Spleen (tissue), 11 donors: ENCODE data around the gene ADGRL3. TPM values are rescaled to one million over a fixed set of nuclear protein-coding genes. Genes with fewer than 3 reads are reported as not detected.
A peak's percentile ranks its signal among the peaks of the same experiment; 100 is the strongest.

ENCODE experiments used
- DNase-seq: peaks from one replicate; pipeline ENCODE4 v3.0.0-alpha.2; 2020
- H3K27ac ChIP-seq, 8 donors: fragments of 200-600 bp; sonication (generic) in 7 of 8; 1 replicate in 4 of 8; 2 replicates in 4 of 8; pipeline versions ENCODE4 v1.5.0 to v1.8.0; 2016 to 2021; ENCODE audit warnings: inconsistent platforms in 4 of 8, mild to moderate bottlenecking in 4 of 8, moderate library complexity in 1 of 8
- H3K27me3 ChIP-seq, 7 donors: fragments of 200-600 bp; sonication (generic) in 6 of 7; replicated peaks in 1 of 7; 1 replicate in 4 of 7; 2 replicates in 3 of 7; pipeline versions ENCODE4 v1.5.0 to v1.8.0; 2016 to 2021; ENCODE audit warnings: inconsistent platforms in 3 of 7, mild to moderate bottlenecking in 1 of 7
- H3K36me3 ChIP-seq, 6 donors: fragments of 200-600 bp; sonication (generic) in 5 of 6; 1 replicate in 4 of 6; 2 replicates in 2 of 6; pipeline versions ENCODE4 v1.5.0 to v1.8.0; 2016 to 2021; ENCODE audit warnings: inconsistent platforms in 2 of 6
- H3K4me1 ChIP-seq, 6 donors: fragments of 200-600 bp; sonication (generic) in 5 of 6; 1 replicate in 3 of 6; 2 replicates in 3 of 6; pipeline versions ENCODE4 v1.5.0 to v1.8.0; 2016 to 2021; ENCODE audit warnings: inconsistent platforms in 3 of 6
- H3K4me3 ChIP-seq, 8 donors: fragments of 200-600 bp; sonication (generic) in 7 of 8; 1 replicate in 4 of 8; 2 replicates in 4 of 8; pipeline versions ENCODE4 v1.5.0 to v1.8.0; 2016 to 2021; ENCODE audit warnings: inconsistent platforms in 4 of 8, mild to moderate bottlenecking in 4 of 8, moderate library complexity in 2 of 8
- H3K9me3 ChIP-seq, 8 donors: fragments of 200-600 bp; sonication (generic) in 7 of 8; 1 replicate in 4 of 8; 2 replicates in 4 of 8; pipeline versions ENCODE4 v1.5.0 to v1.8.0; 2016 to 2021; ENCODE audit warnings: inconsistent platforms in 4 of 8
- CTCF ChIP-seq, 11 experiments: fragments of 200-600 bp in 7 of 11; fragments of 450-650 bp in 4 of 11; sonication (generic) in 4 of 11; IDR thresholded peaks in 8 of 11; conservative IDR thresholded peaks in 3 of 11; 1 replicate in 7 of 11; 2 replicates in 4 of 11; pipeline versions ENCODE4 v1.4.0 to v1.8.0; 2016 to 2021; ENCODE audit warnings: antibody characterized with exemption in 11 of 11, inconsistent platforms in 4 of 11, mild to moderate bottlenecking in 1 of 11
- POLR2A ChIP-seq, 3 donors: fragments of 450-650 bp; IDR thresholded peaks; one replicate each; pipeline ENCODE4 v1.5.1; 2017; ENCODE audit warnings: antibody characterized with exemption in 3 of 3, mild to moderate bottlenecking in 1 of 3
- POLR2AphosphoS5 ChIP-seq, 3 donors: sonication (generic); formaldehyde crosslinking; IDR thresholded peaks; one replicate each; pipeline ENCODE4 v1.5.1; 2017; ENCODE audit warnings: antibody characterized with exemption in 3 of 3
- WGBS, 5 donors: extraction: QIAGEN DNeasy Blood & Tissue Kit in 3 of 5; methylation state at CpG; one replicate each; pipeline versions ENCODE4 v1.1.5 to v1.1.7; 2013 to 2018; 5-methylcytosine and 5-hydroxymethylcytosine counted together
- intact Hi-C: fragments of 100-400 bp; cut with DNase I; formaldehyde crosslinking; loops from one replicate; pipeline ENCODE4 v1.15.0; 2023; ENCODE audit warnings: low total_unique reads
- polyA plus RNA-seq, 3 donors: library from polyadenylated mRNA; stranded (reverse); fragments of 200-250 nt; gene quantifications; one replicate each; pipeline ENCODE4 v1.2.1, GENCODE V29; 2013
- total RNA-seq, 7 donors: library from RNA; depleted of rRNA in 3 of 7; stranded (reverse); fragments of >200 nt in 3 of 7; fragmentation: NEBNext Ultra II Directional in 4 of 7; extraction: Animal tissue kit (Norgen Biotek cat#: 25700) in 4 of 7; gene quantifications; one replicate each; pipeline versions ENCODE4 v1.1.0 to v1.2.1, GENCODE V29; 2016 to 2021
- donor health status: healthy with polysubstance abuse.
- donor health status: DM: no; HTN: no; CAD: no; lungs with moderate emphysema.
- donor health status: DM: no; HTN: no; CAD: no.
- donor health status: Bipolar disorder and iron deficiency.
- donor health status: healthy.
- donor health status: DM: no; HTN: no; CAD: no.
- donor health status: DM: yes; HTN: yes; CAD: no.

The ADGRL3 gene
- total and polyA plus RNA-seq, 10 donors = 0.09 to 0.92 (median 0.46) TPM; not detected in 1

- intact Hi-C loops = no loop called here
- WGBS, 5 donors = 76 to 89% (median 88%) methylated on average over 1 of the region's 1 CpG
- Histone ChIP-seq H3K9me3 (no peaks in the 10 kb centered on the region), H3K27me3 (peaks cover 0 to 11% (median 3%) of the 10 kb centered on the region in 7 donors), H3K27ac (no peak overlapping the region), H3K4me1 (no peaks in the 10 kb centered on the region), H3K4me3 (no peak overlapping the region), H3K36me3 (no peaks in the 10 kb centered on the region)
- no peak for DNase-seq
- no peak for TF ChIP-seq CTCF (IDR thresholded peaks at IDR 0.05 in 8 of 11, conservative IDR thresholded peaks at IDR 0.05 in 3 of 11)
- no peak for TF ChIP-seq POLR2AphosphoS5 (IDR thresholded peaks at IDR 0.05)
- no peak for TF ChIP-seq POLR2A (IDR thresholded peaks at IDR 0.05)
These were observed 5.6 kb upstream of the ADGRL3 start for GRCh38 chr4:61194571-61194970.

- H3K36me3 ChIP-seq = no peaks in the 10 kb centered on the region
- H3K27ac ChIP-seq = no peak overlapping the region
- WGBS, 5 donors = 78 to 93% (median 87%) methylated on average over 1 of the region's 1 CpG
- no peak for TF ChIP-seq CTCF (IDR thresholded peaks at IDR 0.05 in 8 of 11, conservative IDR thresholded peaks at IDR 0.05 in 3 of 11)
- TF ChIP-seq POLR2AphosphoS5 (IDR thresholded peaks at IDR 0.05) = no peak
- no peak for TF ChIP-seq POLR2A (IDR thresholded peaks at IDR 0.05)
- no peak for DNase-seq
- peaks cover 2 to 17% (median 8%) of the 10 kb centered on the region in 7 donors for H3K27me3 ChIP-seq
- peaks cover 0 to 2% (median under 1%) of the 10 kb centered on the region in 6 donors for H3K4me1 ChIP-seq
- intact Hi-C loops = no loop called here
- peaks cover 0 to 2% (median 0%) of the 10 kb centered on the region in 8 donors for H3K9me3 ChIP-seq
- H3K4me3 ChIP-seq = no peak overlapping the region
These were observed 5.0 kb upstream of the ADGRL3 start for GRCh38 chr4:61195101-61195500.

- Histone ChIP-seq H3K27ac (no peak overlapping the region), H3K27me3 (peaks cover 8 to 53% (median 35%) of the 10 kb centered on the region in 7 donors), H3K4me1 (peaks cover 0 to 31% (median 6%) of the 10 kb centered on the region in 6 donors), H3K36me3 (no peaks in the 10 kb centered on the region), H3K9me3 (peaks cover 0 to 14% (median 0%) of the 10 kb centered on the region in 8 donors), H3K4me3 (no peak overlapping the region)
- 94 to 98% (median 96%) methylated on average over 1 of the region's 1 CpG for WGBS, 5 donors
- DNase-seq = no peak
- intact Hi-C loops = no loop called here
- TF ChIP-seq POLR2AphosphoS5 (IDR thresholded peaks at IDR 0.05) (no peak), CTCF (IDR thresholded peaks at IDR 0.05 in 8 of 11, conservative IDR thresholded peaks at IDR 0.05 in 3 of 11) (no peak), POLR2A (IDR thresholded peaks at IDR 0.05) (no peak)
These were observed 1.4 kb upstream of the ADGRL3 start for GRCh38 chr4:61198686-61199085.

- peaks cover 8 to 63% (median 35%) of the 10 kb centered on the region in 7 donors for H3K27me3 ChIP-seq
- intact Hi-C loops = no loop called here
- TF ChIP-seq POLR2AphosphoS5 (IDR thresholded peaks at IDR 0.05) = no peak
- no peak for TF ChIP-seq POLR2A (IDR thresholded peaks at IDR 0.05)
- no peak for TF ChIP-seq CTCF (IDR thresholded peaks at IDR 0.05 in 8 of 11, conservative IDR thresholded peaks at IDR 0.05 in 3 of 11)
- peak overlapping the region in 5 of 8 donors; percentile 13 to 60 (median 28) for H3K4me3 ChIP-seq
- DNase-seq = no peak
- WGBS, 5 donors = 3 to 12% (median 5%) methylated on average over 8 to 9 of the region's 9 CpGs
- H3K4me1 ChIP-seq = peaks cover 0 to 31% (median 6%) of the 10 kb centered on the region in 6 donors
- H3K9me3 ChIP-seq = peaks cover 0 to 14% (median 0%) of the 10 kb centered on the region in 8 donors
- no peaks in the 10 kb centered on the region for H3K36me3 ChIP-seq
- no peak overlapping the region for H3K27ac ChIP-seq
These were observed 296 bp upstream of the ADGRL3 start for GRCh38 chr4:61199873-61200186.
